Fibroblast of mammary gland (primary cell): ENCODE results near the gene SLC23A1.
A peak's percentile ranks its signal among the peaks of the same experiment; 100 is the strongest.

Experiments
- DNase-seq: peaks from one replicate; pipeline ENCODE4 v3.0.0-alpha.2; 2010; ENCODE audit warnings: low read depth
- H3K4me3 ChIP-seq: 2 replicates; pipeline ENCODE4 v1.5.1; 2011; ENCODE audit warnings: low read depth, mild to moderate bottlenecking, low read length, moderate library complexity; ENCODE audit not compliant: control insufficient read depth
- CTCF ChIP-seq: conservative IDR thresholded peaks from 2 replicates; pipeline ENCODE4 v1.5.1; 2011; ENCODE audit warnings: low read depth, low read length, inconsistent platforms; ENCODE audit not compliant: control insufficient read depth, insufficient read depth

The SLC23A1 gene

GRCh38 chr5:139399501-139400121 lies 16.5 kb upstream of the SLC23A1 start:
- TF ChIP-seq CTCF, result no peak
- no peak overlapping the region for H3K4me3 ChIP-seq
- DNase-seq, result no peak

- H3K4me3 ChIP-seq, result no peak overlapping the region
- DNase-seq, result no peak
- TF ChIP-seq CTCF, result no peak
Observed at GRCh38 chr5:139397921-139398320, 14.8 kb upstream of the SLC23A1 start.

GRCh38 chr5:139396691-139397090 lies 13.6 kb upstream of the SLC23A1 start:
- H3K4me3 ChIP-seq, result no peak overlapping the region
- no peak for TF ChIP-seq CTCF
- DNase-seq, result no peak

GRCh38 chr5:139395844-139396640 lies 12.9 kb upstream of the SLC23A1 start:
- DNase-seq, result peak; percentile 42
- H3K4me3 ChIP-seq, result no peak overlapping the region
- no peak for TF ChIP-seq CTCF

- TF ChIP-seq CTCF, result no peak
- DNase-seq, result no peak
- H3K4me3 ChIP-seq, result peak within 1 kb of the TSS; percentile 26
Observed at GRCh38 chr5:139394654-139395566, 11.8 kb upstream of the SLC23A1 start, which contains the start of gene PROB1. TSS of gene PROB1 (minus strand) at chr5:139395104. CDS start at chr5:139395081, 23 bp downstream.

- H3K4me3 ChIP-seq, result peak overlapping the region; percentile 26
- DNase-seq, result no peak
- no peak for TF ChIP-seq CTCF
Observed at GRCh38 chr5:139394123-139394653, 11.1 kb upstream of the SLC23A1 start.
